ENCODE data around the gene BABAM2.

DNA sequence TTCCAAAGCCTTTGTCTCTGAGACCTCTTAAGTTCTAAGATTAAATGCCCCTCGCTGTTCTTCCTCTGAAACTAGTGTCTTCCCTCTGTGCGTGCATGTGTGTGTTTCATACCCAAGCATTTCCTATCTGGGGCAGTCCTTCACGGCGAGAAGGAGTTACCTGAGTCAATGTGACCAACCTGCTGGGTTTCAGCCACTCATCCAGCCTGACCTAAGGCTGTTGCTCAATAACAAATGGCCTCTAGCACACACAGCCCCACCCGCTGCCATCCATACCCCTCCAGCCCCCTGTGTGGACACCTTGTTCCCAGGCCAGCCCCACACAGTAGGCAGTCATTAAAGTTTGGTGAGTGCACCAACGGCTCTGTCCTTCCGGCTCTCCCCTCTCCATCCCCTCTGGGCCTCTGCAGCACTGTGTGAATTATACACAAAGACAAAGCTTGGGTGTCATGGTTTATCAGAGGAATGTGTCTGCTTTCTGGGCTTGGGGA, 448.3 kb downstream of the BABAM2 start:
- TF ChIP-seq CTCF (IDR thresholded peaks at IDR 0.05) = no peak
- TF ChIP-seq POLR2AphosphoS5 (IDR thresholded peaks at IDR 0.05) = no peak
- TF ChIP-seq EP300 (IDR thresholded peaks at IDR 0.05) = no peak
- no peak for TF ChIP-seq POLR2A (IDR thresholded peaks at IDR 0.05; ENCODE audit: low read depth)

Data from esophagus muscularis mucosa (tissue), 4 donors.